SK-N-MC (cell line): Measurements from ENCODE around the gene TOP1.

Source experiments
- EZH2 ChIP-seq: fragments of 200-600 bp; sonication (generic); IDR thresholded peaks from one replicate; pipeline ENCODE4 v1.6.1; 2017; ENCODE audit warnings: antibody characterized with exemption
- POLR2AphosphoS5 ChIP-seq: IDR thresholded peaks from 2 replicates; pipeline ENCODE4 v1.6.1; 2012; ENCODE audit warnings: mild to moderate bottlenecking, low read depth, low read length, borderline replicate concordance

- no peak for TF ChIP-seq EZH2
- TF ChIP-seq POLR2AphosphoS5 = no peak
Observed at GRCh38 chr20:40999841-41000240, 28.8 kb upstream of the TOP1 start.
